ENCODE measurements around the gene TMEM259.

The TMEM259 gene

DNA sequence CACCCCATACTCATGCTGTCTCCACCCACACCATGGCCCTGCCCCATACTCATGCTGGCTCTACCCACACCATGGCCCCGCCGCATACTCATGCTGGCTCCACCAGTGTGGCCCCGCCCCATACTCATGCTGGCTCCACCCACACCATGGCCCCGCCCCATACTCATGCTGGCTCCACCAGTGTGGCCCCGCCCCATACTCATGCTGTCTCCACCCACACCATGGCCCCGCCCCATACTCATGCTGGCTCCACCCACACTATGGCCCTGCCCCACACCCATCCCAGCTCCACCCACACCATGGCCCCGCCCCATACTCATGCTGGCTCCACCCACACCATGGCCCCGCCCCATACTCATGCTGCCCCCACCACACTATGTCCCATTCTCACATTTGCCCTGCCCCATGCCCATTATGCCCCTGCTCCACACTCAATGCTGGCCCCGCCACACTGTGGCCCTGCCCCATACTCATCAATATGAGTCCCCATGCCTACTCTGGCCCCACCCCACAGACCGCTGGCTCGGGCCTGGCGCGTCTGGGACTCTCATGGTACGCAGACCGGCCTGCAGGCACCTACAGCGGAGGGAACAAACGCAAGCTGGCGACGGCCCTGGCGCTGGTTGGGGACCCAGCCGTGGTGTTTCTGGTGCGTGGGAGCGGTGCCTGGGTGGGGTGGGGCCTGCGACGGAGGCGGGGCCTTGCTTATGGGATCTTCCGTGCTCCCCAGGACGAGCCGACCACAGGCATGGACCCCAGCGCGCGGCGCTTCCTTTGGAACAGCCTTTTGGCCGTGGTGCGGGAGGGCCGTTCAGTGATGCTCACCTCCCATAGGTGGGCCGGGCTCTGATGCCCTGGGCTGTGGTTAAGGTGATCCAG, 42.3 kb upstream of the TMEM259 start:
- Histone ChIP-seq H3K4me1 (ENCODE audit: control insufficient read depth in 1 of 2, insufficient read depth in 1 of 2, low read depth in 1 of 2, low read length in 1 of 2) (peaks cover 36 to 46% of the 10 kb centered on the region in 2 experiments), H3K9me3 (no peaks in the 10 kb centered on the region), H3K27ac (peak overlapping the region; percentile 95), H3K36me3 (peaks cover 76% of the 10 kb centered on the region), H3K4me3 (ENCODE audit: low read depth in 1 of 2, low read length in 1 of 2) (no peak overlapping the region), H3K27me3 (no peaks in the 10 kb centered on the region)
- TF ChIP-seq, protein P1, sequence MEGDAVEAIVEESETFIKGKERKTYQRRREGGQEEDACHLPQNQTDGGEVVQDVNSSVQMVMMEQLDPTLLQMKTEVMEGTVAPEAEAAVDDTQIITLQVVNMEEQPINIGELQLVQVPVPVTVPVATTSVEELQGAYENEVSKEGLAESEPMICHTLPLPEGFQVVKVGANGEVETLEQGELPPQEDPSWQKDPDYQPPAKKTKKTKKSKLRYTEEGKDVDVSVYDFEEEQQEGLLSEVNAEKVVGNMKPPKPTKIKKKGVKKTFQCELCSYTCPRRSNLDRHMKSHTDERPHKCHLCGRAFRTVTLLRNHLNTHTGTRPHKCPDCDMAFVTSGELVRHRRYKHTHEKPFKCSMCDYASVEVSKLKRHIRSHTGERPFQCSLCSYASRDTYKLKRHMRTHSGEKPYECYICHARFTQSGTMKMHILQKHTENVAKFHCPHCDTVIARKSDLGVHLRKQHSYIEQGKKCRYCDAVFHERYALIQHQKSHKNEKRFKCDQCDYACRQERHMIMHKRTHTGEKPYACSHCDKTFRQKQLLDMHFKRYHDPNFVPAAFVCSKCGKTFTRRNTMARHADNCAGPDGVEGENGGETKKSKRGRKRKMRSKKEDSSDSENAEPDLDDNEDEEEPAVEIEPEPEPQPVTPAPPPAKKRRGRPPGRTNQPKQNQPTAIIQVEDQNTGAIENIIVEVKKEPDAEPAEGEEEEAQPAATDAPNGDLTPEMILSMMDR (IDR thresholded peaks at IDR 0.05): no peak

DNA sequence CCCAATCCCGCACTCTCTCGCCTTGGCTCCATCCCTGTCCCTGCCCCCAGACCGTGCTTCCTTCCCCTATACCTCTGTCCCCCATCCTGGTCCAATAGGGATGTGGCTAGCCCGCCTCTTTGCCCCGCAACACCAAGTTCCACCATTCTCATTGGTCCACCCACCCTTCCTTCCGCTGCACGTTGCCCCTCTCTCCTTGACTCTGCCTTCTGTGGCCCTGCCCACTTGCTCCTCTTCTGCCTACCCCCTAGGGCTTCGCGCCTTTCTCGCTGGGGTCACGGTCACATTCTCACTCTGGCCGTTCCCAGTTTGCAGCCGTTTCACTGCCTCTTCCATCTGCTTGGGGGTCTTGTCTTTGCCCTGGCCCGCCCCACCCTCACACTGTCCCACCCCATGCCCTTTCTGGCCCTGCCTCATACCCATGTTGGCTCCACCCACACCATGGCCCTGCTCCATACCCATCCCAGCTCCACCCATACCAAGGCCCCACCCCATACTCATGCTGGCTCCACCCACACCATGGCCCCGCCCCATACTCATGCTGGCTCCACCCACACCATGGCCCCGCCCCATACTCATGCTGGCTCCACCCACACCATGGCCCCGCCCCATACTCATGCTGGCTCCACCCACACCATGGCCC, 41.6 kb upstream of the TMEM259 start:
- H3K9me3 ChIP-seq: no peaks in the 10 kb centered on the region
- H3K4me1 ChIP-seq (ENCODE audit: control insufficient read depth in 1 of 2, insufficient read depth in 1 of 2, low read depth in 1 of 2, low read length in 1 of 2): peaks cover 33 to 40% of the 10 kb centered on the region in 2 experiments
- no peaks in the 10 kb centered on the region for H3K27me3 ChIP-seq
- H3K4me3 ChIP-seq (ENCODE audit: low read depth in 1 of 2, low read length in 1 of 2): no peak overlapping the region
- TF ChIP-seq, protein P1 (IDR thresholded peaks at IDR 0.05): no peak
- peak overlapping the region; percentile 13 for H3K27ac ChIP-seq
- peaks cover 81% of the 10 kb centered on the region for H3K36me3 ChIP-seq

DNA sequence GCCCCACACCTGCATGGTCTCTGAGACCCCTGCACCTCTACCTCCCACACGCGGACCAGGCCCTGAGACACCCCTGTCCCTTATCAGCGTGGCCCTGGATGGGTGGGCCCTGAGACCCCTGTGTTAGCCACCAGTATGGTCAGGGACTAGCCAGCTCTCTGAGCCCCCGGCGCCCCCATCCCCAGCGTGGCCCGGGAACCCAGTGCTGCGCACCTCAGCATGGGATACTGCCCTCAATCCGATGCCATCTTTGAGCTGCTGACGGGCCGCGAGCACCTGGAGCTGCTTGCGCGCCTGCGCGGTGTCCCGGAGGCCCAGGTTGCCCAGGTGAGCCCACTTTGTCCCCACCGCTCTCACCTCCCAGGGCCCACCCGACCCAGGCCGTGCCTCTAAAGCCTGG, 41.1 kb upstream of the TMEM259 start:
- no peaks in the 10 kb centered on the region for H3K9me3 ChIP-seq
- peak overlapping the region; percentile 13 for H3K27ac ChIP-seq
- no peaks in the 10 kb centered on the region for H3K27me3 ChIP-seq
- peaks cover 84% of the 10 kb centered on the region for H3K36me3 ChIP-seq
- H3K4me3 ChIP-seq (ENCODE audit: low read depth in 1 of 2, low read length in 1 of 2): no peak overlapping the region
- TF ChIP-seq, protein P1 (IDR thresholded peaks at IDR 0.05): no peak
- H3K4me1 ChIP-seq (ENCODE audit: control insufficient read depth in 1 of 2, insufficient read depth in 1 of 2, low read depth in 1 of 2, low read length in 1 of 2): peaks cover 33 to 38% of the 10 kb centered on the region in 2 experiments

DNA sequence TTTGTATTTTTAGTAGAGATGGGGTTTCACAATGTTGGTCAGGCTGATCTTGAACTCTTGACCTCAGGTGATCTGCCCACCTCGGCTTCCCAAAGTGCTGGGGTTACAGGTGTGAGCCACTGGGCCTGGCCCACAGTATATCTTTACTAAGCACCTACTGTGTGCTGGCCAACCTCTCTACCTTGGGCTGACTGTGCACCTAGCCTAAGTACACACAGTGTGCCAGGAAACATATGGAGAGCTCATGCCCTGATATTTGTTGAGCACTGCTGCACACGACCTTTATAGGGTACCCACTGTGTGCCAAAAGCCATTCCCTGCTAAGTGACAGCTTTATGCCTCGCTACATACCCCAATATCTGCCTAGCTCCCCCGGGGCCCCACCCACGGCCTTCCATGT, 39.8 kb upstream of the TMEM259 start:
- Histone ChIP-seq H3K36me3 (peaks cover 89% of the 10 kb centered on the region), H3K4me1 (ENCODE audit: control insufficient read depth in 1 of 2, insufficient read depth in 1 of 2, low read depth in 1 of 2, low read length in 1 of 2) (peaks cover 22 to 25% of the 10 kb centered on the region in 2 experiments), H3K27me3 (no peaks in the 10 kb centered on the region), H3K9me3 (no peaks in the 10 kb centered on the region), H3K27ac (no peak overlapping the region), H3K4me3 (ENCODE audit: low read depth in 1 of 2, low read length in 1 of 2) (no peak overlapping the region)
- TF ChIP-seq, protein P1 (IDR thresholded peaks at IDR 0.05): no peak

DNA sequence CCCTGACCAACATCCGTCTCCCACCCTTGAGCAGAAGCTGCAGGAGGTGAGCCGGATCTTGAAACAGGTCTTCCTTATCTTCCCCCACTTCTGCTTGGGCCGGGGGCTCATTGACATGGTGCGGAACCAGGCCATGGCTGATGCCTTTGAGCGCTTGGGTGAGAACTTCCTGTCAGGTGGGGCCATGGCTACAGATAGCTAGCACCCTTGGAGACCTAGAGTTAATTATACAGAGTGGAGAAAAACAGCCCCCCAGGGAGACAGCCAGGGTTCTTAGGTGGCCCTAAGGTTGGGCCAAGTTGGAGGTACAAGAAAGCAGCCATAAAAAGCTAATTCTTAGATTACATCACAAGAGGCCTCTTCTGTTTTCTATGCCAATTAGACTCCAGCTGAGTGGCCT, 37.2 kb upstream of the TMEM259 start:
- Histone ChIP-seq H3K27me3 (no peaks in the 10 kb centered on the region), H3K27ac (peak overlapping the region; percentile 20), H3K4me3 (ENCODE audit: low read depth in 1 of 2, low read length in 1 of 2) (no peak overlapping the region), H3K36me3 (peaks cover 96% of the 10 kb centered on the region), H3K9me3 (no peaks in the 10 kb centered on the region), H3K4me1 (ENCODE audit: control insufficient read depth in 1 of 2, insufficient read depth in 1 of 2, low read depth in 1 of 2, low read length in 1 of 2) (no peaks in the 10 kb centered on the region)
- TF ChIP-seq, protein P1 (IDR thresholded peaks at IDR 0.05): no peak
